Epithelial cell of esophagus (primary cell): Measurements from ENCODE around the gene SDCCAG8.

Experiments
- DNase-seq: peaks from one replicate; pipeline ENCODE4 v3.0.0; 2010; ENCODE audit warnings: low read depth
- H3K4me3 ChIP-seq: 2 replicates; pipeline ENCODE4 v1.5.1; 2011; ENCODE audit warnings: mild to moderate bottlenecking, low read length, control low read depth
- TF ChIP-seq, protein P1 (sequence below): IDR thresholded peaks from 2 replicates; pipeline ENCODE4 v1.5.1; 2011; ENCODE audit warnings: low read depth, mild to moderate bottlenecking, low read length, control low read depth, inconsistent platforms; ENCODE audit not compliant: insufficient read depth; ENCODE audit errors: missing control alignments

Gene SDCCAG8

DNA sequence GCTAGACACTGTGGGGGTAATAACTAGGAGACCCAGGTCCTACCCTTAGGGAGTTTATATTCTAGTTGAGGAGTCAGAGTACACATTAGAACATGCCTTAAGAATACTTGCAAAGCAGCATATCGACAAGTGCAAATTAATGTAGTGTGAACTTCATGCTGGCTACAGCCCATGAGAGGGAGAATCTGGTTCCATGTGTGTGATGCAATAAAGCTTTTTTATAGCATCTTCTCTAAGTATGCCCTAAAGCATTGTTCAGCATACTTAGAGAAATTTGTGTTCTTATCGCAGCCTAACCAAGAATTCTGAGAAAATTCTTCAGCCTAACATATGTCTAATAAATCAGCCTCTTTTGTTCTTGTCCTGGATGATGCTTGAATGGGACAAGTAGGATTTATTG is 95.5 kb downstream of the SDCCAG8 start:
- TF ChIP-seq, protein P1, sequence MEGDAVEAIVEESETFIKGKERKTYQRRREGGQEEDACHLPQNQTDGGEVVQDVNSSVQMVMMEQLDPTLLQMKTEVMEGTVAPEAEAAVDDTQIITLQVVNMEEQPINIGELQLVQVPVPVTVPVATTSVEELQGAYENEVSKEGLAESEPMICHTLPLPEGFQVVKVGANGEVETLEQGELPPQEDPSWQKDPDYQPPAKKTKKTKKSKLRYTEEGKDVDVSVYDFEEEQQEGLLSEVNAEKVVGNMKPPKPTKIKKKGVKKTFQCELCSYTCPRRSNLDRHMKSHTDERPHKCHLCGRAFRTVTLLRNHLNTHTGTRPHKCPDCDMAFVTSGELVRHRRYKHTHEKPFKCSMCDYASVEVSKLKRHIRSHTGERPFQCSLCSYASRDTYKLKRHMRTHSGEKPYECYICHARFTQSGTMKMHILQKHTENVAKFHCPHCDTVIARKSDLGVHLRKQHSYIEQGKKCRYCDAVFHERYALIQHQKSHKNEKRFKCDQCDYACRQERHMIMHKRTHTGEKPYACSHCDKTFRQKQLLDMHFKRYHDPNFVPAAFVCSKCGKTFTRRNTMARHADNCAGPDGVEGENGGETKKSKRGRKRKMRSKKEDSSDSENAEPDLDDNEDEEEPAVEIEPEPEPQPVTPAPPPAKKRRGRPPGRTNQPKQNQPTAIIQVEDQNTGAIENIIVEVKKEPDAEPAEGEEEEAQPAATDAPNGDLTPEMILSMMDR: no peak
- H3K4me3 ChIP-seq: no peak overlapping the region
- no peak for DNase-seq

DNA sequence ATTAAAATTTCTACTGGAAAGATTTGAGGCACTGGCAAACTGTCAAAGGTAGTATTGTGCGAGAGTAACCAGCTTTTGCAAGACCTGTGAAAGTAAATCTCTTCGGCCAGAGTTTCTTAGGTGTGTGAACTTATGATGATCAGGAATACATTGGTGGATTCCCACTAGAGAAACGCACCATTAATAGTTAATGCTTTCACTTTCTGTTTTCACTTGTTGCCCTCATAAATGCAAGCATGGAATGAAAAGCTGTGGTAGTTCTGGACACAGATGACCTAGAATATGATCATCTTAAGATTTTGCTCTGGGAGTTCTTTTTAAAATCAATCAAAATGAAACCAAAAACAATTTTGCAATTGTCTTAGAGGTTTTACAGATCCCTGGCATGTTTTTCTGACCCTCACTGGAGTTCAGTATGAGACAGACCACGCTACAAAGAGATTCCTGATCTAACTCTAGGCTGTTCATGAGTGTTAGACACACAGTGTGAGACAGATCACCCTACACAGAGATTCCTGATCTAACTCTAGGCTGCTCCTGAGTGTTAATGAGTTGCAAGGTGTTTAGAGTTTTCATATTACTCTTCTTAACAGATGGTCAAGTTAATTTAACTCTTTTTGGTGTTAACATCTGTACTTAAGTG is 98.8 kb downstream of the SDCCAG8 start:
- no peak for DNase-seq
- TF ChIP-seq, protein P1: no peak
- H3K4me3 ChIP-seq: no peak overlapping the region

DNA sequence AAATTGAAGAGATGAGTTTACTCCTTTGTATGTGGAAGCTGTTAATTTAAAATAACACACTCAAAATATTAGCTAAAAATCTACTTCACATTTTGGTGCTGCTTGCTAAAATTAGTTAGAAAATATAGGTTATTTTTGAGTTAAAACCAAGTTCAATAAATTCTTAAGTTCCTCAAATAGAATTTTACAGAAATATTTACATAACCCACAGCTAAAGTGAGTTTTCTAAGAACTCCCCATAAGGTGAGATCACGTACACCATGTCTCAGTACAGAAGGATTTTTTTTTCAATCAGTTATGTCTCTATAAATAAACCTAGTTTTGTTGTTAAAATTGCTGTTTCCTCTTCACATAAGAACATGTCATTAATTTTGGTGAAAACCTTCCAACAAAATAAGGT is 108.0 kb downstream of the SDCCAG8 start:
- TF ChIP-seq, protein P1: no peak
- H3K4me3 ChIP-seq: no peak overlapping the region
- DNase-seq: no peak

GRCh38 chr1:243364330-243364729 is 108.5 kb downstream of the SDCCAG8 start:
- DNase-seq: no peak
- TF ChIP-seq, protein P1: no peak
- H3K4me3 ChIP-seq: no peak overlapping the region

GRCh38 chr1:243364866-243365265 is 109.0 kb downstream of the SDCCAG8 start:
- no peak for DNase-seq
- H3K4me3 ChIP-seq: no peak overlapping the region
- TF ChIP-seq, protein P1: no peak

- DNase-seq: no peak
- TF ChIP-seq, protein P1: no peak
These were observed 111.5 kb downstream of the SDCCAG8 start for GRCh38 chr1:243367314-243367713.

GRCh38 chr1:243374412-243374811 is 118.6 kb downstream of the SDCCAG8 start:
- TF ChIP-seq, protein P1: no peak
- DNase-seq: no peak
- no peak overlapping the region for H3K4me3 ChIP-seq

More at GRCh38 chr1:243367314-243367713, 111.5 kb downstream of the SDCCAG8 start:
- no peak overlapping the region for H3K4me3 ChIP-seq
